ENCODE data around the gene ORC5.

DNA sequence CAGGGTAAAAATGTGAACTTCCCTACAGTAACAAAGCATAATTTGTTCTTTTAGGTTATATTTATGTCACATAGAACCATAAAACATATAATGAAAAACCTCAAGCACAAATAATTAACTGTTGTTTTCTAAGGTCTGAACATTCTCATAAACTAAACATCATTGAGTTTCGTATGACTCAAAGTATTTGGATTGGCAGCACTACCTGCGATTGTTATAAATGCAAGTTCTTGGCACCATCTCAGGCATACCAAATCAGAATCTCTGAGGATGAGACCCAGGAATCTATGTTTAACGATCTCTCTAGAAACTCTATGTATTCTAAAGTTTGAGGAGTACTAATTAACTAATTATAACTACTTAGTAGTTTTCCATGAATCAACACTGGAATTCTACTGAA is 22.5 kb downstream of the ORC5 start:
- TF ChIP-seq, protein P1, sequence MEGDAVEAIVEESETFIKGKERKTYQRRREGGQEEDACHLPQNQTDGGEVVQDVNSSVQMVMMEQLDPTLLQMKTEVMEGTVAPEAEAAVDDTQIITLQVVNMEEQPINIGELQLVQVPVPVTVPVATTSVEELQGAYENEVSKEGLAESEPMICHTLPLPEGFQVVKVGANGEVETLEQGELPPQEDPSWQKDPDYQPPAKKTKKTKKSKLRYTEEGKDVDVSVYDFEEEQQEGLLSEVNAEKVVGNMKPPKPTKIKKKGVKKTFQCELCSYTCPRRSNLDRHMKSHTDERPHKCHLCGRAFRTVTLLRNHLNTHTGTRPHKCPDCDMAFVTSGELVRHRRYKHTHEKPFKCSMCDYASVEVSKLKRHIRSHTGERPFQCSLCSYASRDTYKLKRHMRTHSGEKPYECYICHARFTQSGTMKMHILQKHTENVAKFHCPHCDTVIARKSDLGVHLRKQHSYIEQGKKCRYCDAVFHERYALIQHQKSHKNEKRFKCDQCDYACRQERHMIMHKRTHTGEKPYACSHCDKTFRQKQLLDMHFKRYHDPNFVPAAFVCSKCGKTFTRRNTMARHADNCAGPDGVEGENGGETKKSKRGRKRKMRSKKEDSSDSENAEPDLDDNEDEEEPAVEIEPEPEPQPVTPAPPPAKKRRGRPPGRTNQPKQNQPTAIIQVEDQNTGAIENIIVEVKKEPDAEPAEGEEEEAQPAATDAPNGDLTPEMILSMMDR (IDR thresholded peaks at IDR 0.05 in 4 of 5, conservative IDR thresholded peaks at IDR 0.05 in 1 of 5): no peak
- TF ChIP-seq POLR2A (IDR thresholded peaks at IDR 0.05): no peak
